GM12878 (cell line): ENCODE measurements around the gene CETP. TPM values are rescaled to one million over a fixed set of nuclear protein-coding genes. Genes with fewer than 3 reads are reported as not detected.

Experiments
- ATAC-seq: fragments of 200-7000 bp; cut with Tn5 transposase; 3 replicates; pipeline ENCODE4 v1.9.1; 2020; ENCODE audit warnings: mild to moderate bottlenecking, moderate library complexity
- BruUV-seq: library from RNA; stranded (reverse); fragments of 400-500 nt; replicated peaks from 2 replicates; lab custom pipeline; 2021; lab: Mats Ljungman, UMichigan
- CTCF ChIA-PET: fragments of 300-600 bp; sonication (Branson Sonifier 250); formaldehyde crosslinking; extraction: SDS; loops from one replicate; lab custom pipeline; 2021; ENCODE audit warnings: inconsistent platforms; lab: Yijun Ruan, JAX
- POLR2A ChIA-PET: fragments of 350-600 bp; formaldehyde crosslinking; extraction: SDS; loops from one replicate; lab custom pipeline; 2021; ENCODE audit warnings: inconsistent platforms; lab: Charles Lee
- RAD21 ChIA-PET: fragments of 300-600 bp; sonication (Branson Sonifier 250); formaldehyde crosslinking; loops from one replicate; lab custom pipeline; 2023; ENCODE audit warnings: antibody characterized with exemption; ENCODE audit not compliant: unreplicated experiment; lab: Charles Lee
- SMC1A ChIA-PET: fragments of 300-600 bp; sonication (Branson Sonifier 250); formaldehyde crosslinking; loops from one replicate; lab custom pipeline; 2023; ENCODE audit not compliant: unreplicated experiment, uncharacterized antibody; lab: Charles Lee
- DNase-seq: peaks from one replicate; pipeline ENCODE4 v3.0.0-alpha.2; 2011; ENCODE audit warnings: low read depth, low spot score
- FAIRE-seq: peaks from 3 replicates; lab custom pipeline; 2011; peaks lifted over from hg19 to GRCh38; lab: Jason Lieb, UNC
- H2AFZ ChIP-seq: 2 replicates; pipeline ENCODE4 v1.6.0; 2011; ENCODE audit warnings: low read depth, low read length, control low read depth; ENCODE audit not compliant: control insufficient read depth
- H3K27ac ChIP-seq: 2 replicates; pipeline ENCODE4 v1.5.1; 2011; ENCODE audit warnings: control low read depth; ENCODE audit not compliant: control insufficient read depth, insufficient read depth
- H3K27me3 ChIP-seq, 2 experiments: replicated peaks in 1 of 2; 2 replicates each; pipeline versions ENCODE4 v1.6.0 to v1.6.1; 2011; ENCODE audit warnings: low read length in 1 of 2; ENCODE audit not compliant: control insufficient read depth in 2 of 2, insufficient read depth in 2 of 2
- H3K36me3 ChIP-seq, 2 experiments: 2 replicates each; pipeline ENCODE4 v1.5.1; 2011; ENCODE audit warnings: low read length in 1 of 2; ENCODE audit not compliant: control insufficient read depth in 2 of 2, insufficient read depth in 2 of 2
- H3K4me1 ChIP-seq: 2 replicates; pipeline ENCODE4 v1.6.1; 2011; ENCODE audit warnings: mild to moderate bottlenecking, low read length, moderate library complexity, mixed read lengths; ENCODE audit not compliant: control insufficient read depth, insufficient read depth
- H3K4me2 ChIP-seq: 2 replicates; pipeline ENCODE4 v1.6.0; 2011; ENCODE audit warnings: control low read depth; ENCODE audit not compliant: control insufficient read depth, insufficient read depth
- H3K4me3 ChIP-seq: fragments of 200-600 bp; sonication (generic); 2 replicates; pipeline ENCODE4 v1.5.1; 2016
- H3K79me2 ChIP-seq: 2 replicates; pipeline ENCODE4 v1.6.0; 2011; ENCODE audit warnings: low read length; ENCODE audit not compliant: control insufficient read depth, insufficient read depth
- H3K9ac ChIP-seq: 2 replicates; pipeline ENCODE4 v1.8.0; 2011; ENCODE audit warnings: low read length, control low read depth, mixed read lengths; ENCODE audit not compliant: control insufficient read depth, insufficient read depth
- H3K9me3 ChIP-seq: replicated peaks from 3 replicates; pipeline ENCODE4 v1.5.1; 2011; ENCODE audit warnings: mild to moderate bottlenecking, low read length; ENCODE audit not compliant: control insufficient read depth, insufficient read depth
- H4K20me1 ChIP-seq: 2 replicates; pipeline ENCODE4 v1.6.0; 2011; ENCODE audit not compliant: control insufficient read depth, insufficient read depth
- ATF2 ChIP-seq: IDR thresholded peaks from 2 replicates; pipeline ENCODE4 v1.6.1; 2012; ENCODE audit warnings: low read length, inconsistent platforms
- ATF3 ChIP-seq: IDR thresholded peaks from 2 replicates; pipeline ENCODE4 v1.6.1; 2011; ENCODE audit warnings: low read depth, mild to moderate bottlenecking, low read length, moderate library complexity, borderline replicate concordance; ENCODE audit errors: extremely low read depth
- CBX5 ChIP-seq: sonication (generic); IDR thresholded peaks from 2 replicates; pipeline ENCODE4 v1.6.1; 2016; ENCODE audit warnings: low read depth, moderate library complexity, mild to moderate bottlenecking, inconsistent platforms
- HDAC6 ChIP-seq: fragments of 200-600 bp; sonication (generic); IDR thresholded peaks from one replicate; pipeline ENCODE4 v1.8.0; 2017; ENCODE audit warnings: antibody characterized with exemption; ENCODE audit not compliant: unreplicated experiment
- MLLT1 ChIP-seq: fragments of 450-650 bp; IDR thresholded peaks from 2 replicates; pipeline ENCODE4 v1.6.1; 2016; ENCODE audit warnings: mild to moderate bottlenecking
- MTA3 ChIP-seq: IDR thresholded peaks from 2 replicates; pipeline ENCODE4 v1.6.1; 2012; ENCODE audit warnings: low read length, inconsistent platforms, borderline replicate concordance
- MYC ChIP-seq: IDR thresholded peaks from 2 replicates; pipeline ENCODE4 v1.6.1; 2011; ENCODE audit warnings: mild to moderate bottlenecking, low read length, moderate library complexity, inconsistent platforms; ENCODE audit not compliant: insufficient read depth, insufficient replicate concordance, insufficient read length, severe bottlenecking
- TAF1 ChIP-seq: IDR thresholded peaks from 2 replicates; pipeline ENCODE4 v1.6.1; 2011; ENCODE audit warnings: mild to moderate bottlenecking, low read depth, low read length, borderline replicate concordance
- TBL1XR1 ChIP-seq: IDR thresholded peaks from 2 replicates; pipeline ENCODE4 v1.6.1; 2012; ENCODE audit warnings: low read depth, low read length, improper control_type of control experiment
- ZBED1 ChIP-seq: IDR thresholded peaks from 2 replicates; pipeline ENCODE4 v1.6.1; 2016; ENCODE audit warnings: borderline replicate concordance
- ZNF687 ChIP-seq: fragments of 450-650 bp; IDR thresholded peaks from 2 replicates; pipeline ENCODE4 v1.6.1; 2017; ENCODE audit warnings: mild to moderate bottlenecking, moderate library complexity
- WGBS: methylation state at CpG from one replicate; pipeline ENCODE4 v1.1.6; 2016; ENCODE audit warnings: low lambda C conversion rate; ENCODE audit not compliant: insufficient replicate concordance, insufficient coverage; ENCODE audit errors: missing lambda C conversion rate; 5-methylcytosine and 5-hydroxymethylcytosine counted together
- in situ Hi-C: fragments of 300-500 bp; cut with MboI; formaldehyde crosslinking; loops from 9 replicates; pipeline ENCODE4 v1.14.3; 2018; ENCODE audit warnings: mixed read lengths
- intact Hi-C: fragments of 100-400 bp; cut with micrococcal nuclease; formaldehyde crosslinking; loops from one replicate; pipeline ENCODE4 v1.14.2; 2022; ENCODE audit not compliant: unreplicated experiment
- polyA plus RNA-seq, 11 experiments: library from polyadenylated mRNA; depleted of rRNA in 4 of 11; unstranded in 6 of 11; stranded (reverse) in 5 of 11; fragments of >200 nt; fragmentation: Nextera tagmentation in 4 of 11; fragmentation: Illumina TruSeq in 1 of 11; extraction: Ambion mirVana in 4 of 11; extraction: Trizol in 1 of 11; gene quantifications; 1 replicate in 1 of 11; 2 replicates in 10 of 11; pipeline versions ENCODE4 v1.2.1 to v1.2.3, GENCODE V29; 2011 to 2016; ENCODE audit warnings: inconsistent platforms in 2 of 11, missing spikeins in 2 of 11, low read depth in 1 of 11
- total RNA-seq, 4 experiments: library from RNA; depleted of rRNA in 3 of 4; stranded (reverse); fragments of >200 nt in 3 of 4; fragmentation: Illumina TruSeq in 1 of 4; extraction: Trizol in 1 of 4; gene quantifications; 2 replicates each; pipeline versions ENCODE4 v1.2.1 to v1.2.3, GENCODE V29; 2013 to 2021

CETP gene
- total and polyA plus RNA-seq, 10 of the 15 experiments (the other 5 are each of a cell fraction or from before 2014, with no cell fraction given), result 1.2 to 6.4 (median 2.1) TPM

GRCh38 chr16:56936950-56937349 lies 24.8 kb upstream of the CETP start (continued):
- TF ChIP-seq ATF2 (no peak), MLLT1 (0 out of 2 replicates have a peak, but pooled peaks have one; percentile 4), ZBED1 (no peak), TAF1 (no peak)

- Histone ChIP-seq H3K9ac (0 out of 2 replicates have a peak overlapping the region, but pooled peaks have one; percentile 10), H3K36me3 (peaks cover 12 to 44% of the 10 kb centered on the region in 2 experiments), H3K79me2 (peaks cover 35% of the 10 kb centered on the region), H3K9me3 (no peaks in the 10 kb centered on the region), H3K4me1 (peaks cover 58% of the 10 kb centered on the region), H3K4me2 (peak overlapping the region; percentile 28), H3K27ac (peak overlapping the region; percentile 5), H3K27me3 (no peaks in the 10 kb centered on the region), H3K4me3 (peak overlapping the region; percentile 24), H4K20me1 (no peaks in the 10 kb centered on the region; the same call in 1 of the 2 replicates), H2AFZ (no peak overlapping the region)
- ATAC-seq (peak; percentile 45), DNase-seq (no peak), FAIRE-seq (no peak)
- BruUV-seq, result no TSS peak
- POLR2A ChIA-PET, result interaction anchor here (1.0 to 21.1 kb wide), 6 partner anchors 9 to 44 kb away, joined by 3 to 306 read pairs (median 13); no protein-coding TSS in a partner anchor
- RAD21 ChIA-PET, result interaction anchor here (0.5 to 2.2 kb wide), 13 partner anchors 8 to 107 kb away, joined by 3 to 10 read pairs (median 3); no protein-coding TSS in a partner anchor
- 1% methylated on average over 8 of the region's 8 CpGs for WGBS
- CTCF ChIA-PET, result interaction anchor here (0.6 to 1.6 kb wide), 10 partner anchors 9 to 146 kb away, joined by 3 to 7 read pairs (median 4); partner anchors contain the start of gene NLRC5
- intact Hi-C loops, result loop anchor here (2.0 kb wide), 1 partner anchor 68 kb away; no protein-coding TSS in a partner anchor
- in situ Hi-C loops, result no loop called here
- SMC1A ChIA-PET, result interaction anchor here (0.9 to 4.6 kb wide), 8 partner anchors 11 to 79 kb away, joined by 3 to 40 read pairs (median 5); no protein-coding TSS in a partner anchor
- TF ChIP-seq ATF3 (no peak), HDAC6 (no peak), MYC (no peak), TBL1XR1 (no peak), CBX5 (no peak), MTA3 (no peak), ZNF687 (no peak; the same call in 1 of the 2 replicates)
Observed at GRCh38 chr16:56938664-56939513, 22.9 kb upstream of the CETP start.
